22Rv1 (cell line): ENCODE data around the gene ALDH9A1.
"Not testable (repeated sequence)": the region's sequence is repeated elsewhere in the genome, so short reads cannot be mapped to it uniquely, and the experiment has no call there.

Experiments
- H3K27ac ChIP-seq: fragments of 450-650 bp; 2 replicates; pipeline ENCODE4 v1.5.1; 2017
- ZFX ChIP-seq: fragments of 450-650 bp; IDR thresholded peaks from 2 replicates; pipeline ENCODE4 v1.6.1; 2017; ENCODE audit warnings: antibody characterized with exemption, borderline replicate concordance
- TF ChIP-seq, protein P1 (sequence below): fragments of 450-650 bp; IDR thresholded peaks from 2 replicates; pipeline ENCODE4 v1.5.1; 2017; ENCODE audit warnings: mild to moderate bottlenecking

Gene ALDH9A1

DNA sequence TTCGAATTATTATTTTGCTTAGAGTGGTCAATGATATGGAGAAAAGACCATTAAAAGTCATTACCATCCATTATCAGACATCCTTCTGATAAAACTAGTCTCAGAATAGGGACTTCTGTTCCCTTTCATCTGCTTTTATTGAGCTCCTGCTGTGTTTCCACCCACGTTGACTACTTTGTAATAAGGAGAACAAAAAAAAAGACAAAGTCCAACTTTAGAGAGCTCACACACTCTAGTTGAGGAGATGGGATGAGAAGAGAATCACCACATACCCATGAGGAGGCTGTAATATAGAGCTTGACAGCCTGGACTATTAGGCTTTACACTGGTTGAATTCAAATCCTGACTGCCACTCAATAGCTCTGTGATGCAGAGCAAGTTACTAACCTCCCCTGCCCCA lies 27.8 kb upstream of the ALDH9A1 start:
- TF ChIP-seq, protein P1, sequence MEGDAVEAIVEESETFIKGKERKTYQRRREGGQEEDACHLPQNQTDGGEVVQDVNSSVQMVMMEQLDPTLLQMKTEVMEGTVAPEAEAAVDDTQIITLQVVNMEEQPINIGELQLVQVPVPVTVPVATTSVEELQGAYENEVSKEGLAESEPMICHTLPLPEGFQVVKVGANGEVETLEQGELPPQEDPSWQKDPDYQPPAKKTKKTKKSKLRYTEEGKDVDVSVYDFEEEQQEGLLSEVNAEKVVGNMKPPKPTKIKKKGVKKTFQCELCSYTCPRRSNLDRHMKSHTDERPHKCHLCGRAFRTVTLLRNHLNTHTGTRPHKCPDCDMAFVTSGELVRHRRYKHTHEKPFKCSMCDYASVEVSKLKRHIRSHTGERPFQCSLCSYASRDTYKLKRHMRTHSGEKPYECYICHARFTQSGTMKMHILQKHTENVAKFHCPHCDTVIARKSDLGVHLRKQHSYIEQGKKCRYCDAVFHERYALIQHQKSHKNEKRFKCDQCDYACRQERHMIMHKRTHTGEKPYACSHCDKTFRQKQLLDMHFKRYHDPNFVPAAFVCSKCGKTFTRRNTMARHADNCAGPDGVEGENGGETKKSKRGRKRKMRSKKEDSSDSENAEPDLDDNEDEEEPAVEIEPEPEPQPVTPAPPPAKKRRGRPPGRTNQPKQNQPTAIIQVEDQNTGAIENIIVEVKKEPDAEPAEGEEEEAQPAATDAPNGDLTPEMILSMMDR = no peak
- no peak for TF ChIP-seq ZFX
- H3K27ac ChIP-seq = no peak overlapping the region

DNA sequence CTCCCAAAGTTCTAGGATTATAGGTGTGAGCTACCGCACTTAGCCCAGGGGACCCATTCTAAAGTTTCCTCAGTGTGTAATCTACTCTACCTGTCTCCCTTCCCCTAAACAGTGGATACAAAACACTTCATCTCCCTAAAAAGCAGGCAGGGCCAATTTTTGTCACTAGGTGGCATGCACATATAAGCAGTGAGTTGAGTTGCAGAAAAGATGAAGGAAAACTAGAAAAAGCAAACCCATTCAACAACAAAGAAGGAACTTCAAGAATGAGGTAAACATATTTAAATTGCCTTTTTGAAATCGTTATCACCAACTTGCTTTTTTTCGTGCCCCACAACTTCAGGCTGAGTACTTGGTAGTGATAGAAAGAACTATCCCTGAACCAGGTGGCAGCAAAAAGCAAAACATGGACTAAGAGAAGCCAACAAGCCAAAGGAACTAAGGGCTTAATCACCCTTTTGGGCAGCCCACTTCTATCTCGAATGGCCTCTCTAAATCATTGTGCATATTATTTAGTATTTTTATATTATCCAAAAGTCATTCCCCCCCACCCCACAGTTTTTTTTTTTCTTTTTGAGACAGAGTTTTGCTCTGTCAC lies 19.7 kb upstream of the ALDH9A1 start:
- no peak overlapping the region for H3K27ac ChIP-seq
- TF ChIP-seq ZFX = no peak
- TF ChIP-seq, protein P1 = peak; percentile 88

DNA sequence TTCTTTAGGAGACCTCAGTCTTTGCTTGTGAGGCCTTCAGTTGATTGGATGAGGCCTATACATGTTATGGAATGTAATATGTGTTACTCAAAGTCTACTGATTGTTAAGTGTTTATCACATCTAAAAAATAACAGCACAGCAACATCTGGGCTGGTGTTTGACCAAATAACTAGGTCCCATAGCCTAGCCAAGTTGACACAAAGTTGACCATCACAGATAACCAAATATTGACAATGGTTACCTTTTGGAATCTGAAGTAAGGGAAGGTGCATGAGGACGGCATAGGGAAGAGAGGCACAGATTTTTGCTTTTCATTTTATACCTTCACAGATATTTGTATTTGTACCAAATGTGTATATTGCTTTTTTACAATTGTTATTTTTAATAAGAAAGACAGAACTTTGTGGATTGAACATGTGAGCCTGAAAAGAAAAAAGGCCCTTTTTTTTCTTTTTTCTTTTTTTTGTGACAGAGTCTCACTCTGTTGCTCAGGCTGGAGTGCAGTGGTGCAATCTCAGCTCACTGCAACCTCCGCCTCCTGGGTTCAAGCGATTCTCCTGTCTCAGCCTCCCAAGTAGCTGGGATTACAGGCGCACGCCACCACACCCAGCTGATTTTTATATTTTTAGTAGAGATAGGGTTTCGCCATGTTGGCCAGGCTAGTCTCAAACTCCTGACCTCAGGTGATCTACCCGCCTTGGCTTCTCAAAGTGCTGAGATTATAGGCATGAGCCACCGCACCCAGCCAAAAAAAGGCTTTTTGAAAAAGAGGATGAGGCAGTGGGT lies 18.1 kb upstream of the ALDH9A1 start:
- H3K27ac ChIP-seq = not testable (repeated sequence)

DNA sequence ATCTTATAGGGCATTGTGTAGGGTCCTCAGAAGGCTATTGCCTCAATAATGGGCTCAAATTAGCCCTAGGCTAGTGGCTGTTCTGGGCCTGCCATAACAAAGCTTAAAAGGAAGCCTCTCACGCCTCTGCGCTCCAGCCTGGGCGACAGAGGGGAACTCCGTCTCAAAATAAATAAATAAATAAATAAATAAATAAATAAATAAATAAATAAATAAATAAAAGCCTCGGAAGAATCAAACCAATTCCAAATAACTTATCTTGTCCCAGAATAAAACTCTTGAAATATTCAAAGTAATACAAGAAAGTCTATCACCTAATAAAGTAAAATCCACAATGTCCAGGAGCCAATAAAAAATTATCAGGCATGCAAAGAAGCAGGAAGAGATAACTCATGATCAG lies 14.4 kb upstream of the ALDH9A1 start:
- no peak overlapping the region for H3K27ac ChIP-seq
- TF ChIP-seq, protein P1 = no peak
- TF ChIP-seq ZFX = no peak

DNA sequence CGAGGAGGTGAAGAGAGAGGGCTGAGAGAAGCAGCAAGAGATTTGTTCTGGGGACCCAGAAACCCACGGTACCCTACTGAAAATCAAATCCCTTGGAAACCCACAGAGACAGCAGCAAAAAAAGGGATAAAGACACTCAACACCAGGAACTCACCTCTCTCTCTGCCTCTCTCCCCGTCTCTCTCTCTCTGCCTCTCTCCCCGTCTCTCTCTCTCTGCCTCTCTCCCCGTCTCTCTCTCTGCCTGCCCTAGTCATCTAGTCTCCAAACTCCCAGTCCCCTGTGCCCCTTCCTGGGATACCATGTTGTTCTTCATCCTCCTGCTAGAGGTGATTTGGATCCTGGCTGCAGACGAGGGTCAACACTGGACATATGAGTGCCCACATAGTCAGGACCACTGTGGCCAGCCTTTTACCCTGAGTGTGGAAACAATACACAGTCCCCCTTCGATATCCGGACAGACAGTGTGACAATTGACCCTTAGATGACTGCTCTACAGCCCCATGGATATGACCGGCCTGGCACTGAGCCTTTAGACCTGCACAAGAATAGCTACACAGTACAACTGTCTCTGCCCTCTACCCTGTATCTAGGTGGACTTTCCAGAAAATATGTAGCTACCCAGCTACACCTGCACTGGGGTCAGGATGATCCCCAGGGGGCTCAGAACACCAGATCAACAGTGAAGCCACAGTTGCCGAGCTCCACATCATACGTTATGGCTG lies 9.8 kb upstream of the ALDH9A1 start:
- H3K27ac ChIP-seq = no peak overlapping the region
- TF ChIP-seq, protein P1 = no peak
- no peak for TF ChIP-seq ZFX

DNA sequence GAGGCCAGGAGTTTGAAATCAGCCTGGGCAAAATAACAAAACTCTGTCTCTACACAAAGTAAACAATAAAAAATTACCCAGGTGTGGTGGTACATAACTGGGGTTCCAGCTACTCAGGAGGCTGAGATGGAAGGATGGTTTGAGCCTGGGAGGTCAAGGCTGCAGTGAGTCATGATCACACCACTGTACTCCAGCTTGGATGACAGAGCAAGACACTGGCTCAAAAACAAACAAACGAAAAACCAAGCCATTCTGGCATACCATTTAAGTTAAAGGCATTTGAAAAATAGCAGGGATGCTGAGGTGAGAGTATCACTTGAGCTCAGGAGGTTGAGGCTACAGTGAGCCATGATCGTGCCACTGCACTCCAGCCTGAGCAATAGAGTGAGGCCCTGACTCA lies 5.3 kb upstream of the ALDH9A1 start:
- no peak overlapping the region for H3K27ac ChIP-seq
- TF ChIP-seq, protein P1 = no peak
- TF ChIP-seq ZFX = no peak

DNA sequence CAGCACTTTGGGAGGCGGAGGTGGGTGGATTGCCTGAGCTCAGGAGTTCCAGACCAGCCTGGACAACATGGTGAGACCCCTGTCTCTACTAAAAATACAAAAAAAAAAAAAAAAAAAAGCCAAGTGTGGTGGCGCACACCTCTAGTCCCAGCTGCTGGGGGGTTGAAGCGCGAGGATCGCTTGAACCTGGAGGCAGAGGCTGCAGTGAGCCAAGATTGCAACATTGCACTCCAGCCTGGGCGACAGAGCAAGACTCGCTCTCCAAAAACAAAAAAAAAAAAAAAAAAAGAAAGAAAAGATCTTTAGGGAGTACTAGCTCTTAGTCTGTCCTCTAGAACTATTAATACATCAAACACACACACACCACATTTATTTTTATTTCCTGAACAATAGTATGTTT lies 3.6 kb upstream of the ALDH9A1 start:
- H3K27ac ChIP-seq = not testable (repeated sequence)

DNA sequence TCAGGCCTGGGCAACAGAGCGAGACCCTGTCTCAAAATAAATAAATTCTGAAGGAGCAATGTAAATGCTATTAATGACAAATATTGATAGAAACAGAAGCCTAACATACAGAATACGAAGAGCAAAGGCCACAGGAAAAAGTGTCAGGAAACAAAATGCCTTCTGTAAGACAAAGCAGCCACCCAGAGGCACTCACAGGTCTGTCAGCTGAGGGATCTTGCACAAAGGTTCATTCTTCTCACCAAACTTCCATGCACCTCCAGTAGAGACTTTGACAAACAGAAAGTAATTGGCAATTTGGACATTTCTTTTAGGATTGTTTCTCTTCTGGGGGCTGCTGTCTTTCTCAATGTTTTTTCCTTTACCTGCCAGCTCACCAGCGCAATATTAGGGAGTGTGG lies 1.2 kb upstream of the ALDH9A1 start:
- TF ChIP-seq, protein P1 = no peak
- TF ChIP-seq ZFX = no peak
- no peak overlapping the region for H3K27ac ChIP-seq
